ENCODE data around the gene NIM1K.
"Not testable (repeated sequence)": the region's sequence is repeated elsewhere in the genome, so short reads cannot be mapped to it uniquely, and the experiment has no call there.

Gene NIM1K

DNA sequence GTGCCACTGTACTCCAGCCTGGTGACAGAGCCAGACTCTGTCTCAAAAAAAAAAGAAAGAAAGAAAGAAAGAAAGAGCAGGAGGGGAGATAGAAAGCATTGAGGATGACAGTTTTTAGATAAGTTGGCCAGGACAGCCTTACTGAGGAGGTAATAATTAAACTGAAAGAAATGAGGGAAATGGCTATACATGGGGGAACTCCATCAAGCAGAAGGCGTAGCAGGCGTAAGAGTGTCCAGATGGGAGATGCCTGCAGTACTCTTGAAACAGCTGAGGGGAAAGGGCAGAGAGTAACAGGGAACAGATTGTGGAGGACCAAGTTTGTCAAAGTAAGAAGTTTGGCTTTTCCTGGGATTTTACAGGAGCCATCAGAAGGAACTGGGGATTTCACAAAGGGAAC lies 63.7 kb downstream of the NIM1K start:
- no peak for TF ChIP-seq POLR2A (IDR thresholded peaks at IDR 0.05; ENCODE audit: low read depth, low read length)
- no peak for DNase-seq (ENCODE audit: insufficient read length, low spot score)
- FAIRE-seq, result no peak

DNA sequence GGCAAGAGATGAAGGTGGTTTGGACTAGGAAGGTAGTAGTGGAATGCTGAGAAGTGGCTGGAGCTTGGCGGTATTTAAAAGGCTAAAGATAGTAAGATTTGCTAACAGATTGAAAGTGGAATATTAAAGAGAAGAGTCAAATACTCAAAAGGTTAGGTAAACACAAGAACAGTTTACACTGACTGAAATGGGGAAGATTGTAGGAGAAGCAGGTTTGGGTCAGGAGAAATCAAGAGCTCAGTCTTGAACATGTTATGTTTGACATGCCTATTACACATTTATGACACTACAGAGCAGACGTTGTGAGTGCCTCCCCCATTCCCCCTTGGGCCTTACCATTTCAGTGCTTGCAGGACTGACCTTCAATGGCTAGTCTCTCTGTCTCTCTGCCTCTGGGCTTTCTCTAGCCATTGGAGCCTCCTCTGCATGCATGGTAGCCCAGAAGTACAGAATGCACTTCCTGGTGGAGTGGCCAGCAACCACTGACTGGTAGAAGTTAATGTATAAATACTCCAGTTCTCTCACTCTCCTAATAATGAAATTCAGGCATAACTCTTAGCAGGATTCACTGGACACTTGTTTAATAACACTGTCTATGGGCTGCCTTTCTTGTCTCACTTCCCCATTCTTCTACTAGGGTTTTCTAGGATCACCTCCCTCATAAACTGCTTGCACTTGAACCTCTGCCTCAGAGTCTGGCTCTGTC lies 64.4 kb downstream of the NIM1K start:
- FAIRE-seq (no peak), DNase-seq (ENCODE audit: insufficient read length, low spot score) (no peak)
- TF ChIP-seq SPI1 (IDR thresholded peaks at IDR 0.05; ENCODE audit: low read depth, low read length), result peak; percentile 85
- no peak for TF ChIP-seq POLR2AphosphoS5 (IDR thresholded peaks at IDR 0.05; ENCODE audit: low read depth, low read length)

- no peak for DNase-seq (ENCODE audit: insufficient read length, low spot score)
- FAIRE-seq, result no peak
- no peak for TF ChIP-seq TAF1 (IDR thresholded peaks at IDR 0.05; ENCODE audit: low read depth, low read length)
- no peak for TF ChIP-seq PAX5 (IDR thresholded peaks at IDR 0.05; ENCODE audit: insufficient read depth, low read length, severe bottlenecking)
- no peak for TF ChIP-seq SPI1 (IDR thresholded peaks at IDR 0.05; ENCODE audit: low read depth, low read length)
- no peak for TF ChIP-seq POU2F2 (IDR thresholded peaks at IDR 0.05; ENCODE audit: low read depth, low read length)
- TF ChIP-seq POLR2AphosphoS5 (IDR thresholded peaks at IDR 0.05; ENCODE audit: low read depth, low read length), result no peak
- no peak for TF ChIP-seq POLR2A (IDR thresholded peaks at IDR 0.05; ENCODE audit: low read depth, low read length)
Observed at GRCh38 chr5:43258116-43258515, 66.1 kb downstream of the NIM1K start.

DNA sequence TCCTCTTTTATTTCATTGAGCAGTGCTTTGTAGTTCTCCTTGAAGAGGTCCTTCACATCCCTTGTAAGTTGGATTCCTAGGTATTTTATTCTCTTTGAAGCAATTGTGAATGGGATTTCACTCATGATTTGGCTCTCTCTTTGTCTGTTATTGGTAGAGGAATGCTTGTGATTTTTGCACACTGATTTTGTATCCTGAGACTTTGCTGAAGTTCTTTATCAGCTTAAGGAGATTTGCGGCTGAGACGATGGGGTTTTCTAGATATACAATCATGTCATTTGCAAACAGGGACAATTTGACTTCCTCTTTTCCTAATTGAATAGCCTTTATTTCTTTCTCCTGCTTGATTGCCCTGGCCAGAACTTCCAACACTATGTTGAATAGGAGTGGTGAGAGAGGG lies 70.2 kb downstream of the NIM1K start:
- not testable (repeated sequence) for FAIRE-seq; DNase-seq (ENCODE audit: insufficient read length, low spot score)

- TF ChIP-seq POLR2A (IDR thresholded peaks at IDR 0.05; ENCODE audit: low read depth, low read length), result no peak
- no peak for TF ChIP-seq PAX5 (IDR thresholded peaks at IDR 0.05; ENCODE audit: insufficient read depth, low read length, severe bottlenecking)
- TF ChIP-seq SPI1 (IDR thresholded peaks at IDR 0.05; ENCODE audit: low read depth, low read length), result peak; percentile 10; the same call in 1 of the 2 replicates
- TF ChIP-seq POLR2AphosphoS5 (IDR thresholded peaks at IDR 0.05; ENCODE audit: low read depth, low read length), result no peak
- TF ChIP-seq TAF1 (IDR thresholded peaks at IDR 0.05; ENCODE audit: low read depth, low read length), result no peak
- peak; percentile 68; the same call in 1 of the 2 replicates for TF ChIP-seq POU2F2 (IDR thresholded peaks at IDR 0.05; ENCODE audit: low read depth, low read length)
- FAIRE-seq (no peak), DNase-seq (ENCODE audit: insufficient read length, low spot score) (no peak)
Observed at GRCh38 chr5:43268188-43268820, 76.3 kb downstream of the NIM1K start.

GRCh38 chr5:43270645-43271044 lies 78.6 kb downstream of the NIM1K start:
- no peak for FAIRE-seq
- TF ChIP-seq POLR2A (IDR thresholded peaks at IDR 0.05; ENCODE audit: low read depth, low read length), result no peak
- peak; percentile 52 for TF ChIP-seq SPI1 (IDR thresholded peaks at IDR 0.05; ENCODE audit: low read depth, low read length)

DNA sequence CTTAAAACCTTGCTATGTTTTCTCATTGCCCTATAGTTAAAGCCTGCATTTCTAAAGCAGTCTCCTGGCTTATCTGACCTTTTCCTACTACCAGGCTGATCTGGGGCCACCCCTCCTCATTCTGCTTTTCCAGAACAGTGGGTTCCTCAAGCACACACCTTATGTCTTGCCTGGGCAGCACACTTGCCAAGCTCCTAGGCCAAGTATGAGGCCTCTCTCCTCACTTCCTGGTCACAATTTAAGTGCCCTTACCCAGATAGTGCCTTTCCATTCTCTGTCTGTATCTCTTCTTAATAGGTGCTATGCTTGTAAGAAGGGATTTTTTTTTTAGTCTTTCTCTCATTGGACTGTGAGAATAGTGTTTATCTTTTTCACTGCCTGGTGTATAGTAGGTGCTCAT lies 81.5 kb downstream of the NIM1K start:
- no peak for DNase-seq (ENCODE audit: insufficient read length, low spot score)
- TF ChIP-seq POLR2A (IDR thresholded peaks at IDR 0.05; ENCODE audit: low read depth, low read length) (no peak), PAX5 (IDR thresholded peaks at IDR 0.05; ENCODE audit: insufficient read depth, low read length, severe bottlenecking) (no peak), POU2F2 (IDR thresholded peaks at IDR 0.05; ENCODE audit: low read depth, low read length) (no peak), TAF1 (IDR thresholded peaks at IDR 0.05; ENCODE audit: low read depth, low read length) (no peak), SPI1 (IDR thresholded peaks at IDR 0.05; ENCODE audit: low read depth, low read length) (no peak), POLR2AphosphoS5 (IDR thresholded peaks at IDR 0.05; ENCODE audit: low read depth, low read length) (no peak)
- FAIRE-seq, result no peak

More at GRCh38 chr5:43270645-43271044, 78.6 kb downstream of the NIM1K start:
- DNase-seq (ENCODE audit: insufficient read length, low spot score), result no peak

- FAIRE-seq (no peak), DNase-seq (ENCODE audit: insufficient read length, low spot score) (no peak)
Observed at GRCh38 chr5:43274435-43275114, 82.5 kb downstream of the NIM1K start.

GRCh38 chr5:43275391-43275790 lies 83.4 kb downstream of the NIM1K start:
- DNase-seq (ENCODE audit: insufficient read length, low spot score), result no peak
- no peak for TF ChIP-seq TAF1 (IDR thresholded peaks at IDR 0.05; ENCODE audit: low read depth, low read length)
- no peak for TF ChIP-seq PAX5 (IDR thresholded peaks at IDR 0.05; ENCODE audit: insufficient read depth, low read length, severe bottlenecking)
- no peak for TF ChIP-seq POLR2AphosphoS5 (IDR thresholded peaks at IDR 0.05; ENCODE audit: low read depth, low read length)
- no peak for TF ChIP-seq POU2F2 (IDR thresholded peaks at IDR 0.05; ENCODE audit: low read depth, low read length)
- TF ChIP-seq POLR2A (IDR thresholded peaks at IDR 0.05; ENCODE audit: low read depth, low read length), result no peak
- TF ChIP-seq SPI1 (IDR thresholded peaks at IDR 0.05; ENCODE audit: low read depth, low read length), result no peak
- no peak for FAIRE-seq

More at GRCh38 chr5:43274435-43275114, 82.5 kb downstream of the NIM1K start:
- TF ChIP-seq TAF1 (IDR thresholded peaks at IDR 0.05; ENCODE audit: low read depth, low read length), result no peak
- TF ChIP-seq SPI1 (IDR thresholded peaks at IDR 0.05; ENCODE audit: low read depth, low read length), result no peak
- no peak for TF ChIP-seq POU2F2 (IDR thresholded peaks at IDR 0.05; ENCODE audit: low read depth, low read length)
- TF ChIP-seq POLR2AphosphoS5 (IDR thresholded peaks at IDR 0.05; ENCODE audit: low read depth, low read length), result no peak
- no peak for TF ChIP-seq POLR2A (IDR thresholded peaks at IDR 0.05; ENCODE audit: low read depth, low read length)
- no peak for TF ChIP-seq PAX5 (IDR thresholded peaks at IDR 0.05; ENCODE audit: insufficient read depth, low read length, severe bottlenecking)

- DNase-seq (ENCODE audit: insufficient read length, low spot score) (no peak), FAIRE-seq (no peak)
- TF ChIP-seq TAF1 (IDR thresholded peaks at IDR 0.05; ENCODE audit: low read depth, low read length) (no peak), SPI1 (IDR thresholded peaks at IDR 0.05; ENCODE audit: low read depth, low read length) (no peak), POLR2AphosphoS5 (IDR thresholded peaks at IDR 0.05; ENCODE audit: low read depth, low read length) (no peak), PAX5 (IDR thresholded peaks at IDR 0.05; ENCODE audit: insufficient read depth, low read length, severe bottlenecking) (no peak), POLR2A (IDR thresholded peaks at IDR 0.05; ENCODE audit: low read depth, low read length) (no peak), POU2F2 (IDR thresholded peaks at IDR 0.05; ENCODE audit: low read depth, low read length) (no peak)
Observed at GRCh38 chr5:43279548-43280274, 87.7 kb downstream of the NIM1K start.
